CD14-positive monocyte (primary cell): Measurements from ENCODE around the gene VPS13A. TPM values are rescaled to one million over a fixed set of nuclear protein-coding genes. Genes with fewer than 3 reads are reported as not detected.

Experiments
- DNase-seq, 3 donors: peaks; one replicate each; pipeline ENCODE4 v3.0.0-alpha.2; 2011 to 2022
- H2AFZ ChIP-seq: 2 replicates; pipeline ENCODE4 v1.6.0; 2012; ENCODE audit warnings: mild to moderate bottlenecking, low read depth, low read length, inconsistent platforms; ENCODE audit not compliant: insufficient read depth, poor library complexity, severe bottlenecking
- H3K27ac ChIP-seq, 2 donors: 1 replicate in 1 of 2; 2 replicates in 1 of 2; pipeline ENCODE4 v1.5.1; 2012 to 2013; ENCODE audit warnings: low read length in 2 of 2, control low read depth in 1 of 2, inconsistent platforms in 1 of 2, low read depth in 1 of 2, mild to moderate bottlenecking in 1 of 2
- H3K27me3 ChIP-seq, 2 donors: one replicate each; pipeline versions ENCODE4 v1.6.0 to v1.6.1; 2011 to 2013; ENCODE audit warnings: low read length in 2 of 2; ENCODE audit not compliant: control insufficient read depth in 2 of 2, insufficient read depth in 2 of 2
- H3K36me3 ChIP-seq, 2 donors: replicated peaks in 1 of 2; 1 replicate in 1 of 2; 2 replicates in 1 of 2; pipeline versions ENCODE4 v1.5.1 to v1.6.1; 2012 to 2013; ENCODE audit warnings: low read length in 2 of 2, control low read depth in 1 of 2, inconsistent platforms in 1 of 2, mild to moderate bottlenecking in 1 of 2; ENCODE audit not compliant: insufficient read depth in 2 of 2, control insufficient read depth in 1 of 2
- H3K4me1 ChIP-seq, 2 donors: 1 replicate in 1 of 2; 2 replicates in 1 of 2; pipeline versions ENCODE4 v1.5.1 to v1.6.1; 2012 to 2013; ENCODE audit warnings: low read length in 2 of 2, control low read depth in 1 of 2, inconsistent platforms in 1 of 2, mild to moderate bottlenecking in 1 of 2, moderate library complexity in 1 of 2; ENCODE audit not compliant: insufficient read depth in 2 of 2, control insufficient read depth in 1 of 2
- H3K4me2 ChIP-seq: replicated peaks from 2 replicates; pipeline ENCODE3; 2012; ENCODE audit warnings: low read length, moderate library complexity, mild to moderate bottlenecking; ENCODE audit not compliant: poor library complexity, severe bottlenecking; ENCODE audit errors: extremely low read depth
- H3K4me3 ChIP-seq, 3 experiments: fragments of 200-600 bp in 1 of 3; sonication (generic) in 1 of 3; replicated peaks in 1 of 3; 1 replicate in 2 of 3; 2 replicates in 1 of 3; pipeline ENCODE4 v1.5.1; 2011 to 2013; ENCODE audit warnings: low read length in 3 of 3, mild to moderate bottlenecking in 3 of 3, control low read depth in 2 of 3, low read depth in 2 of 3, inconsistent platforms in 1 of 3, moderate library complexity in 1 of 3
- H3K79me2 ChIP-seq: 2 replicates; pipeline ENCODE4 v1.6.0; 2012; ENCODE audit warnings: mild to moderate bottlenecking, control low read depth, inconsistent platforms, low read length, moderate library complexity; ENCODE audit not compliant: insufficient read depth
- H3K9ac ChIP-seq: 2 replicates; pipeline ENCODE4 v1.6.0; 2017; ENCODE audit warnings: low read length, mild to moderate bottlenecking; ENCODE audit not compliant: insufficient read depth, poor library complexity, severe bottlenecking
- H3K9me3 ChIP-seq, 2 donors: replicated peaks in 1 of 2; 1 replicate in 1 of 2; 2 replicates in 1 of 2; pipeline versions ENCODE4 v1.5.1 to v1.6.1; 2012 to 2013; ENCODE audit warnings: low read length in 2 of 2, control low read depth in 1 of 2; ENCODE audit not compliant: control insufficient read depth in 1 of 2, insufficient read depth in 1 of 2
- H4K20me1 ChIP-seq: 2 replicates; pipeline ENCODE4 v1.6.0; 2012; ENCODE audit warnings: mild to moderate bottlenecking, low read length, control low read depth, moderate library complexity; ENCODE audit not compliant: insufficient read depth
- H3K27ac Mint-ChIP-seq, 7 donors: one replicate each; pipeline ENCODE4 v1.8.0; 2020; ENCODE audit warnings: mild to moderate bottlenecking in 7 of 7, mixed read lengths in 7 of 7, moderate library complexity in 6 of 7, inconsistent platforms in 2 of 7
- H3K27me3 Mint-ChIP-seq, 3 donors: one replicate each; pipeline ENCODE4 v1.8.0; 2021 to 2022; ENCODE audit warnings: low read depth in 3 of 3, mild to moderate bottlenecking in 3 of 3, mixed read lengths in 3 of 3, moderate library complexity in 3 of 3, inconsistent platforms in 1 of 3
- H3K36me3 Mint-ChIP-seq, 2 donors: one replicate each; pipeline ENCODE4 v1.8.0; 2020; ENCODE audit warnings: mixed read lengths in 2 of 2, inconsistent platforms in 1 of 2, mild to moderate bottlenecking in 1 of 2
- H3K4me1 Mint-ChIP-seq: one replicate; pipeline ENCODE4 v1.8.0; 2020; ENCODE audit warnings: mild to moderate bottlenecking, mixed read lengths
- H3K4me3 Mint-ChIP-seq, 2 donors: one replicate each; pipeline ENCODE4 v1.8.0; 2020; ENCODE audit warnings: mild to moderate bottlenecking in 2 of 2, mixed read lengths in 2 of 2, moderate library complexity in 1 of 2
- H3K9me3 Mint-ChIP-seq, 7 donors: one replicate each; pipeline ENCODE4 v1.8.0; 2020 to 2022; ENCODE audit warnings: mixed read lengths in 7 of 7, mild to moderate bottlenecking in 6 of 7, moderate library complexity in 6 of 7, inconsistent platforms in 2 of 7
- CTCF ChIP-seq: fragments of 200-600 bp; IDR thresholded peaks from one replicate; pipeline ENCODE4 v1.8.0; 2022; ENCODE audit warnings: antibody characterized with exemption, mild to moderate bottlenecking
- WGBS: methylation state at CpG from one replicate; pipeline ENCODE4 v1.1.5; 2013; ENCODE audit warnings: missing lambda C conversion rate; ENCODE audit not compliant: insufficient coverage; 5-methylcytosine and 5-hydroxymethylcytosine counted together
- intact Hi-C, 2 donors: fragments of 100-400 bp; cut with micrococcal nuclease; formaldehyde crosslinking; loops; one replicate each; pipeline versions ENCODE4 v1.15.0 to v1.15.1; 2023
- polyA plus RNA-seq, 3 donors: library from polyadenylated mRNA; depleted of rRNA in 1 of 3; unstranded in 2 of 3; stranded (reverse) in 1 of 3; fragments of 300-500 nt in 2 of 3; fragments of >200 nt in 1 of 3; fragmentation: Illumina TruSeq in 2 of 3; gene quantifications; 1 replicate in 2 of 3; 2 replicates in 1 of 3; pipeline ENCODE4 v1.2.3, GENCODE V29; 2012 to 2021

VPS13A gene
- polyA plus RNA-seq, 3 donors, result 0.27 to 1.8 (median 1.1) TPM

- H3K36me3 ChIP-seq, result no peaks in the 10 kb centered on the region
- no CpG with 5 or more reads among the region's 1 CpG for WGBS
- no peaks in the 10 kb centered on the region for H3K79me2 ChIP-seq
- no peak overlapping the region for H3K4me2 ChIP-seq
- no peak overlapping the region for H3K9ac ChIP-seq
- H3K27ac ChIP-seq, result no peak overlapping the region
- no peak for TF ChIP-seq CTCF
- Mint-ChIP-seq H3K9me3 (peaks cover 0 to 2% (median 0%) of the 10 kb centered on the region in 7 donors), H3K4me3 (no peak overlapping the region), H3K4me1 (no peaks in the 10 kb centered on the region), H3K36me3 (peaks cover 5 to 12% of the 10 kb centered on the region in 2 donors), H3K27ac (no peak overlapping the region), H3K27me3 (no peaks in the 10 kb centered on the region)
- H2AFZ ChIP-seq, result no peak overlapping the region
- no peak for DNase-seq
- H3K4me3 ChIP-seq, result no peak overlapping the region
- intact Hi-C loops, result no loop called here
- H3K4me1 ChIP-seq, result no peaks in the 10 kb centered on the region
- no peaks in the 10 kb centered on the region for H3K9me3 ChIP-seq
- no peaks in the 10 kb centered on the region for H3K27me3 ChIP-seq
- H4K20me1 ChIP-seq, result no peaks in the 10 kb centered on the region
These were observed 208.9 kb downstream of the VPS13A start for GRCh38 chr9:77386187-77386586.

GRCh38 chr9:77391834-77392233, 214.5 kb downstream of the VPS13A start:
- intact Hi-C loops, result no loop called here
- no peak overlapping the region for H2AFZ ChIP-seq
- Mint-ChIP-seq H3K9me3 (peaks cover 0 to 4% (median 0%) of the 10 kb centered on the region in 7 donors), H3K4me3 (no peak overlapping the region), H3K36me3 (peaks cover 0 to 3% of the 10 kb centered on the region in 2 donors), H3K27ac (no peak overlapping the region), H3K27me3 (peaks cover 0 to 1% (median 0%) of the 10 kb centered on the region in 3 donors), H3K4me1 (no peaks in the 10 kb centered on the region)
- H4K20me1 ChIP-seq, result no peaks in the 10 kb centered on the region
- no peaks in the 10 kb centered on the region for H3K79me2 ChIP-seq
- H3K4me1 ChIP-seq, result no peaks in the 10 kb centered on the region
- no peak overlapping the region for H3K4me2 ChIP-seq
- no peaks in the 10 kb centered on the region for H3K27me3 ChIP-seq
- WGBS, result no CpG with 5 or more reads among the region's 3 CpGs
- TF ChIP-seq CTCF, result no peak
- no peak overlapping the region for H3K27ac ChIP-seq
- no peak overlapping the region for H3K4me3 ChIP-seq
- no peaks in the 10 kb centered on the region for H3K36me3 ChIP-seq
- no peak overlapping the region for H3K9ac ChIP-seq
- no peak for DNase-seq
- H3K9me3 ChIP-seq, result no peaks in the 10 kb centered on the region
